ACC112 (cell line): ENCODE measurements around the gene NOS2.

Source experiments
- H2AFZ ChIP-seq: fragments of 200-600 bp; sonication (generic); one replicate; pipeline ENCODE4 v1.6.0; 2017; ENCODE audit warnings: antibody characterized with exemption, low read length; ENCODE audit not compliant: unreplicated experiment
- H3K27ac ChIP-seq: fragments of 200-600 bp; sonication (generic); 2 replicates; pipeline ENCODE4 v1.5.1; 2014; ENCODE audit warnings: low read depth, mild to moderate bottlenecking, antibody characterized with exemption, low read length, moderate library complexity
- H3K27me3 ChIP-seq: fragments of 200-600 bp; sonication (generic); 2 replicates; pipeline ENCODE4 v1.6.1; 2014; ENCODE audit warnings: mild to moderate bottlenecking, antibody characterized with exemption, low read length, moderate library complexity, mixed read lengths; ENCODE audit not compliant: insufficient read depth
- H3K36me3 ChIP-seq: fragments of 200-600 bp; sonication (generic); 2 replicates; pipeline ENCODE4 v1.6.1; 2016; ENCODE audit warnings: mild to moderate bottlenecking, antibody characterized with exemption, low read length, moderate library complexity, mixed read lengths; ENCODE audit not compliant: insufficient read depth
- H3K4me1 ChIP-seq: fragments of 200-600 bp; sonication (generic); one replicate; pipeline ENCODE4 v1.6.1; 2016; ENCODE audit warnings: low read length, mixed read lengths; ENCODE audit not compliant: insufficient read depth, unreplicated experiment, control insufficient read depth
- H3K4me3 ChIP-seq: fragments of 200-600 bp; sonication (generic); 2 replicates; pipeline ENCODE4 v1.5.1; 2014; ENCODE audit warnings: mild to moderate bottlenecking, low read depth, low read length
- H3K79me2 ChIP-seq: fragments of 200-600 bp; sonication (generic); one replicate; pipeline ENCODE4 v1.6.0; 2016; ENCODE audit warnings: low read length; ENCODE audit not compliant: control insufficient read depth, unreplicated experiment, insufficient read depth

Gene NOS2

DNA sequence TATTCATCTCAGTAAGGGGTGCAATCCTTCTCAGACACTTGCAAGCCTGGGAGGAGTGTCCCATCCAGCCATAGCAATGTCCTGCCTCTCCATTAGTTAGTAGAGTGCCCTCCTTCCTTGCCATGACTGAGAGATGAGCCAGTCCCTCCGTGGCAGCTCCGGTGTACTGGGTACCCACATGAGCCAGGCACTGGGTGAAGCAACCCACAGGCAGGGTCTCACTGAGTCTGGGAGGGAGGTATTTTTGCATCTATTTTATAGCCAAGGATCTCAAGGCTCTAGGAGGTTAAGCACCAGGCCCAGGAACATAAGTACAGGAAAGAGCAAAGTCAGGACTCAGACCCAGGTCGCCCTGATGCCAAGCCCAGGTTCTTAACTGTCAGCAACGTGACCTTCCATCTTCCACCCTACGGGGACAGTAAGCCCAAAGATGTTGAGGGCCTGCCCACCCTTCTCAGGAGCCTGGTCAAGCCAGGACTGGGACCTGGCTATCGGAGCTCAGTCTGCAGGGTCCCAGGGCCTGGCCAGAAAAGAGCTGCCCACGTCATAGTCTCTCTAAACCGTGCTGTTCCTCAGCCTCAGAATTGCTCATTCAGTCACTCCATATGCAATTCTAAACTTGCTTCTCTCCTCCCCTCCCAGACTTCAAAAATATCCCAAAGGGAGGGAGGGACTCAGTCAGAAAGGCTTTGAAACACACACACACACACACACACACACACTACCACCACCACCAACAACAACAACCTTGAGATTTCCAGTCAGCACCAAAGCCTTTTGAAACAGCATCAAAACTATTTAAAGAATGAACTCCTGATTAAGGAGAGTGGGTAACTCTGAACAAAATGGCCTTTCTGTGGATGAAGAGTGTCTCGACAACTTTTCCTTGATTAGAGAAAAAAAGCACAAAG lies 16.6 kb downstream of the NOS2 start:
- Histone ChIP-seq H2AFZ (no peak overlapping the region), H3K27ac (no peak overlapping the region), H3K4me3 (no peak overlapping the region), H3K27me3 (peaks cover 45% of the 10 kb centered on the region), H3K79me2 (no peaks in the 10 kb centered on the region), H3K36me3 (no peaks in the 10 kb centered on the region), H3K4me1 (no peaks in the 10 kb centered on the region)

DNA sequence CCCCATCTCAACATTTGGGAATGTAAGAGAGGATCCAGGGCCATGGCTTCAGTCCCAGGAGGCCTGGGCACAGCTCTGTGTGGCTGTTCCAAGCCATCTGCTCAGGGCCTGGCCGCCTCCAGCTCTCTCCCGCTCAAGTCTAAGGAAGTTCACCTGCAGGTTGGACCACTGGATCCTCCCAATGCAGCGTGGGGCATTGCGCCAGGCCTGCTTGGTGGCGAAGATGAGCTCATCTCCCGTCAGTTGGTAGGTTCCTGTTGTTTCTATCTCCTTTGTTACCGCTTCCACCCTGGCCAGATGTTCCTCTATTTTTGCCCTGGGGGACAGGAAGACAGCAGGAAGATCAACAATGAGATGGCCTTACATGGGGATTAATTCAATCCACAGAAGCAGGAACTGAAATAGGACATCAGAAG lies 17.5 kb downstream of the NOS2 start:
- Histone ChIP-seq H3K4me1 (no peaks in the 10 kb centered on the region), H3K27me3 (peaks cover 37% of the 10 kb centered on the region), H3K27ac (no peak overlapping the region), H2AFZ (no peak overlapping the region), H3K4me3 (no peak overlapping the region), H3K36me3 (no peaks in the 10 kb centered on the region), H3K79me2 (no peaks in the 10 kb centered on the region)

DNA sequence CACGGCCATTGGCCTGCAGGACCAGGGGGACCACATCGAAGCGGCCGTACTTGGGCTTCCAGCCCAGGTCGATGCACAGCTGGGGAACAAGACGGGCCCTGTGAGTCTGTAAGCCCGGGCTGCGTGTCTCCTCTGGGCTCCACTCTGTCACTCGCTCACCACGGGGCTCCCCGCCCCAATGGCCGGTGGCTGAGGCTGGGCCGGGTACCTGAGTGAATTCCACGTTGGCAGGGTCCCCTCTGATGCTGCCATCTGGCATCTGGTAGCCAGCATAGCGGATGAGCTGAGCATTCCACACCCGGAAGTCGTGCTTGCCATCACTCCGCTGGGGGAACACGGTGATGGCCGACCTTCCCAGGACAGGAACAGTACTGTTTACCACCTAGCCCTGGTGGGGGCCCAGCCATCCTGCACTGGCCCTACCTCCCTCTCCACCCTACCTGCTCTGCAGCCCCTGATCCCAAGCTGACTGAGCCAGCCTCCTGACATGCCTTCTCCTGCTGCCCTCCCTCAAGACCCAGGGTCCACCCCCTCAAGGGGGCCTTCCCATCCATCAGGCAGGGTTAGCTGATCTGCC lies 19.4 kb downstream of the NOS2 start:
- H2AFZ ChIP-seq, result no peak overlapping the region
- H3K27ac ChIP-seq, result no peak overlapping the region
- no peaks in the 10 kb centered on the region for H3K79me2 ChIP-seq
- H3K27me3 ChIP-seq, result peaks cover 37% of the 10 kb centered on the region
- no peaks in the 10 kb centered on the region for H3K4me1 ChIP-seq
- no peaks in the 10 kb centered on the region for H3K36me3 ChIP-seq
- no peak overlapping the region for H3K4me3 ChIP-seq

DNA sequence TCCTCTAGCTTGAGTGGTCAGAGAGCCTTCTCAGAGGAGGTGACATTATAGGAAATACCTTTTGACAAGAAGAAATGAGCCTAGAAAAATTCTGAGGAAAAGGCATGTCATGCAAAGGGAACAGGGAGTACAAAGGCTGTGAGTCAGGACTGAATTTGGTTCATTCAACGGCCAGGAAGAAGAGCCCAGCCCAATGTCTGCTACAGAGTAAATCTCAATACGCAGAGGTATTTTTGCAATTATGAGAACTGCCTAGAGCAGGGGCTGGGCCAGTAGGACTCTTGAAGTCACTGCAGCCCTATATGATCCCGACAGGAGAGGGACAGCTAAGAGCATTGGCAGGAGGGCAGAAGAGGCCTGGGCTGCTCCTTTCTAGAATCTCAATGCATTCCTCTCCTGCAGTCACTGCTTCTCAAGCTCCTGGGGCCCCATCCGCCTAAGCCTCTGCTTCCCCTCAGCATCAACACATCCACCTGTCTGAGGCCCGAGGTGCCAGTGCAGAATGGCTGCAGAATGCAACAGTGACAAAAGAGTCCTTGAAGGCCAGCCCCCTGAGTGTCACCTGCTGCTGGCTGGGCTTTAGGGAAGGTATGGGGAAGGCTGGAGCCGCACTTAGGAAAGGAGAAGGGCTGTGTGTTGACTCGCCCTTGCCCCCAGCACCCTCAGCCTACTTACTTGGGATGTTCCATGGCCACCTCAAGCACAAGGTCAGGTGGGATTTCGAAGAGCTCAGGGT lies 20.1 kb downstream of the NOS2 start:
- Histone ChIP-seq H3K36me3 (no peaks in the 10 kb centered on the region), H3K79me2 (no peaks in the 10 kb centered on the region), H3K27ac (no peak overlapping the region), H3K27me3 (peaks cover 37% of the 10 kb centered on the region), H3K4me1 (no peaks in the 10 kb centered on the region), H3K4me3 (no peak overlapping the region), H2AFZ (no peak overlapping the region)

DNA sequence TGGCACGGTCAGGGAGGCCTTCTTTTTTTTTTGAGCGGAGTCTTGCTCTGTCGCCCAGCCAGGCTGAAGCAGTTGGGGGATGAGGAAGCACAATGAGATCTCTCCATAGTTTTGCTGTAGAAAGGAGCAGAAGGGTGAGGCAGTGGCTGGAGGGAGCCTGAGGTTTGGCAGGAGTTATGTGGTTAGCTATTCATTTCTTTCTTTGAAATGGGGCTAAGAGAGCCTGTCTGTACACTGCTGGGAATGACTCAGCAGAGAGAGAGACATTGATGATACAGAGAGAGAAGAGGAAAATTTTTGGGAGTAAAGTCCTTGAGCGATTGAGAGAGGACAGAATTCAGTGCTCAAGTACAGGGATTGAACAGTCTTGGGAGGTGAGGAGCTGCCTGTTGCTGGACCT lies 22.1 kb downstream of the NOS2 start:
- H3K27ac ChIP-seq, result no peak overlapping the region
- no peaks in the 10 kb centered on the region for H3K36me3 ChIP-seq
- peaks cover 35% of the 10 kb centered on the region for H3K27me3 ChIP-seq
- no peak overlapping the region for H3K4me3 ChIP-seq
- no peaks in the 10 kb centered on the region for H3K4me1 ChIP-seq
- H2AFZ ChIP-seq, result no peak overlapping the region
- H3K79me2 ChIP-seq, result no peaks in the 10 kb centered on the region

DNA sequence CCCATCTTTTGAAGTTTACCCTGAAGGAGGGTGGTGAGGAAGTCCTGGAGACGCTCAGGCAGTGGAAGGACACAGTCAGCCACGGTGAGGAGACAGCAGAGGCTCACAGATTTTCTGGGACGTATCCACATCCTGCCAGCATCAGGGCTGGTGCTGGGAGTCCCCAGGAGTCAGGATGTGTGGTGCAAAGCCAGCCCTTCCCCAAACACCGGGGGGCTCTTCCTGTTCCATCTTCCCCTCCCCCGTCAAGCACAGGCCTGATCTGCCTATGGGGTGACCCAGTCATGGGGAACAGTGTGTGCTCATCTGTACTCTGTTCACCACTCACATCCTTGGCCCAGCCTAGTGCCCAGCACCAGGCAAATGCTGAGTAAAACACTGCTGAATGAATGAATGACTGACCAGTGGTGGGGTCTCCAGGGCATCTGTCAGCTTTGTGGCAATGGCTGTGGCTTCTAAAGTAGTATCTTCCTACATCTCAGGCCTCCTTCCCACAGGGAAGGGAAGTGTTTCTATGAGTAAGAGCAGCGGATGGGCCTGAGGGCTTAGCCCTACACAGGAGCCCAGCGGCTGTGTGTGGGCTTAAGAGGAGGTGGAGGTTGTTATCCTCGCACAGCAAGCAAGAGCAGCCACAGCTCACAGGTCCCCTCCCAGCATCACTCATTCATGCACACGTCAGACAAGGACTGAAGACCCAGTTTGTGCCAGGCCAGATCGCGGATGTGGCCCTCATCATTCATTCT lies 23.3 kb downstream of the NOS2 start:
- Histone ChIP-seq H3K79me2 (no peaks in the 10 kb centered on the region), H3K27me3 (peaks cover 28% of the 10 kb centered on the region; the same call in 1 of the 2 replicates), H3K4me3 (no peak overlapping the region), H3K27ac (no peak overlapping the region), H2AFZ (no peak overlapping the region), H3K36me3 (no peaks in the 10 kb centered on the region), H3K4me1 (no peaks in the 10 kb centered on the region)

DNA sequence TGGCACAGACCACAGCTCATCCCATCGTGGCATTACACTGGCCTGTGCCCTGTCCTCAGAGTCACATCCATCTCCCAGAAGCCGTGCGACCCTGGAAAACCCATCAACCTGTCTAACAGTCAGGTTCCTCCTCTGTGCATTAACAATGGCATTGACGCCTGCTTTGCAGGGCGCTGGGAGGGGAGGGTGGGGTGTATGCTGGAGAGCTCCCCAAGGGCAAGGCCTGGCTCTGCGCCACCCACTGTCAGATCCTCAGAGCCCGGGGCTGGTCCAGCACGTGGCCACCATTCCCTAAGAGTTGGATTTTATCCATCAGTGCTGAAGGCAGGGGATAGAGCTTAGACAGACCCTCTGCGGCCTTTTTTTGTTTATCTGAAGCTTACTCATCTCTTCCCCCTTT lies 28.7 kb downstream of the NOS2 start:
- Histone ChIP-seq H3K79me2 (no peaks in the 10 kb centered on the region), H2AFZ (no peak overlapping the region), H3K27ac (no peak overlapping the region), H3K4me1 (no peaks in the 10 kb centered on the region), H3K4me3 (no peak overlapping the region), H3K36me3 (no peaks in the 10 kb centered on the region), H3K27me3 (peaks cover 17% of the 10 kb centered on the region; the same call in 1 of the 2 replicates)

DNA sequence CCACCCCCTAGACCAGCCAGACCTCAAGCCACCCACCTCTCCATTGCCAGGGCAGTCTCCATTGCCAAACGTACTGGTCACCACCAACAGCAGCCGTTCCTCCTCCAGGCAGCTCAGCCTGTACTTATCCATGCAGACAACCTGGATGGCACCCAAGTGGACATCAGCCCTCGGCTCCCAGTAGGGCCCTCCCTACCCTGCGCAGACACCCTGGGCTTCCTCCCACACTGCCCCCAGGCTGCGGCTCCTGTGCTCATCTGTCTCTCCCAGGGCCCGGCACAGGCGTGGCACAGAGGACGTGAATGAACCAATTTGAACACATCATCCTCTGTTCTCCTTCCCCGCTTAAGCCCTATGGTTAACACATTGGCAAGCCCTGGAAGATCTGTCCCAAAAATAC lies 29.5 kb downstream of the NOS2 start:
- no peaks in the 10 kb centered on the region for H3K79me2 ChIP-seq
- no peak overlapping the region for H2AFZ ChIP-seq
- no peaks in the 10 kb centered on the region for H3K36me3 ChIP-seq
- no peak overlapping the region for H3K4me3 ChIP-seq
- no peak overlapping the region for H3K27ac ChIP-seq
- H3K27me3 ChIP-seq, result peaks cover 20% of the 10 kb centered on the region
- no peaks in the 10 kb centered on the region for H3K4me1 ChIP-seq

DNA sequence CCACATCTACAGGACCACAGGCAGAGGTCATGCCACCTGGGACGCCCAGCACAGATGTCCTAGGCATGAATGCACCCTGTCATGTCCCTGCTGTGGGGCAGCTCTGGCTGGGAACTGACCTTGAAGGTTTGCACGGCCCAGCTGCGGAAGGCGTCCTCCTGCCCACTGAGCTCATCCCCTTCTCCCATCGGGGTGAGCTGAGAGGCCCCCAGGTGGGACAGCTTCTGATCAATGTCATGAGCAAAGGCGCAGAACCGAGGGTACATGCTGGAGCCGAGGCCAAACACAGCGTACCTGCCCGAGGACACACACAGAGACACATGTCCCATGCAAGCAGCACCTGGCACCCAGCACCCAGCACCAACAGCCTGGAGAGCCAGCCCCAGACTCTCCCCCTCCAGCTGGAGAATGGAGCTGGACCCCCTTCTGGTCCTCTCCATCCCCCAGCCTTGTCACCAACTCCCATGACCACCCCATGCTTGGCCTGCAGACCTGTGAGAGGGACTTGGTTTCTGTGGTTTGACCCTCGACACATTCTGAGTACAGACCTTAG lies 31.4 kb downstream of the NOS2 start:
- H3K27me3 ChIP-seq, result peaks cover 26% of the 10 kb centered on the region
- no peak overlapping the region for H3K27ac ChIP-seq
- no peak overlapping the region for H3K4me3 ChIP-seq
- no peaks in the 10 kb centered on the region for H3K36me3 ChIP-seq
- no peak overlapping the region for H2AFZ ChIP-seq
- no peaks in the 10 kb centered on the region for H3K79me2 ChIP-seq
- no peaks in the 10 kb centered on the region for H3K4me1 ChIP-seq

DNA sequence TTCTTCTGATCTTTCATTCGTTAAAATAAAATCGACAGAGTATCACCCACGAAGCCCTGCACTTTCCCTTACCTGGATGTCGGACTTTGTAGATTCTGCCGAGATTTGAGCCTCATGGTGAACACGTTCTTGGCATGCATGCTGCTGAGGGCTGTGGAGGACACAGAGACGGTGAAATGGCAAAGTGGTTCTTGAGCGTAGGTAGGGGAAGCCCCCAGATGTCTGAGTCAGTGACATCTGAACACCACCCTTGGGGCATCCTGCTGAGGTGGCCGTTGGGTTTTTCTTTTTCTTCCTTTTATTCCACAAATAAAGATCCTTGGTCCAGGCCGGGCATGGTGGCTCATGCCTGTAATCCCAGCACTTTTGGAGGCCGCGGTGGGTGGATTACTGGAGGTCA lies 33.9 kb downstream of the NOS2 start:
- Histone ChIP-seq H3K79me2 (no peaks in the 10 kb centered on the region), H3K27ac (no peak overlapping the region), H3K36me3 (no peaks in the 10 kb centered on the region)

More for the DNA sequence above, 33.9 kb downstream of the NOS2 start:
- Histone ChIP-seq H3K4me1 (no peaks in the 10 kb centered on the region), H3K27me3 (peaks cover 16% of the 10 kb centered on the region), H2AFZ (no peak overlapping the region), H3K4me3 (no peak overlapping the region)
